PC-9 (cell line): Measurements from ENCODE around the gene SREBF2.

Experiments used
- EZH2 ChIP-seq: fragments of 200-600 bp; sonication (generic); IDR thresholded peaks from 2 replicates; pipeline ENCODE4 v1.8.0; 2017; ENCODE audit warnings: antibody characterized with exemption, low read depth
- TF ChIP-seq, protein P1 (sequence below): fragments of 200-600 bp; sonication (generic); conservative IDR thresholded peaks from 2 replicates; pipeline ENCODE4 v1.6.1; 2017; ENCODE audit warnings: mixed run types, antibody characterized with exemption, mild to moderate bottlenecking, moderate library complexity

DNA sequence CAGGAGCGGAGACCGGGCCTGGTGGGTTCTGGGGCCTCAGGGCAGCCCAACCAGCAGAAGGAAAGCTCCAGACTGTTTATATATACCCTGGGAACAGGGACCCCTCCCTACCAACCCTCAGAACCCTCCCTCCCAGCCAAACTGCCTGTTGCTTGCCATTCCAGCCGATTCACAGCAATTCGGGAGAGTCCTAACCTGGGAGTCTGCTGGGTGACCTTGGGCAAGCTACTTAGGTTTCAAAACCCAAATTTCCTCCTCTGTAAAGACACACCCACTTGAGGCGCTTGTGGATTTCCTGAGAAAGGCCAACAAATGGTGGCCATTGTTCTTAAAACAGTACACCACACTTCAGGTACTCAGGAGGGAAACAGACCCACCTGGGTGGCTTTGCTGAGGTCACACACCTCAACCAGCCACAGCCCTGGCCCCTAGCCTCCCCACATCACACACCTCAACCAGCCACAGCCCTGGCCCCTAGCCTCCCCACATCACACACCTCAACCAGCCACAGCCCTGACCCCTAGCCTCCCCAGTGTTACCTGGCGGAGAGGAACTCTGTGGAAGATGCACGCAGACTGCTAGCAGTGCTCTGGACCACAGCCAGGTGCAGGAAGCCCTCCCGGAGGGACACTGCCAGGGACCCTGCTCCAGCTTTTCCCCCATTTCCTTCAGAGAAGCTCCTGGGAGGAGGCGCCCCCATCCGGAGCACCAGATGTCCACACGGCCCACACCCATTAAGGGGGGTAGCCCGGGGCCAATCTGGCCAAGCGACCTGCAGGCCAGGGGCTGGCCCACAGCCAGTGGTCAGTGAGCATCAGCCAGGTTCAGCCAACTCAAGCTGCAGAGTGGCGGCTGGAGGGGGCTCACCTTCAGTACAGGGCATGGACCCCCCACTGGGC, 75.8 kb downstream of the SREBF2 start:
- TF ChIP-seq, protein P1, sequence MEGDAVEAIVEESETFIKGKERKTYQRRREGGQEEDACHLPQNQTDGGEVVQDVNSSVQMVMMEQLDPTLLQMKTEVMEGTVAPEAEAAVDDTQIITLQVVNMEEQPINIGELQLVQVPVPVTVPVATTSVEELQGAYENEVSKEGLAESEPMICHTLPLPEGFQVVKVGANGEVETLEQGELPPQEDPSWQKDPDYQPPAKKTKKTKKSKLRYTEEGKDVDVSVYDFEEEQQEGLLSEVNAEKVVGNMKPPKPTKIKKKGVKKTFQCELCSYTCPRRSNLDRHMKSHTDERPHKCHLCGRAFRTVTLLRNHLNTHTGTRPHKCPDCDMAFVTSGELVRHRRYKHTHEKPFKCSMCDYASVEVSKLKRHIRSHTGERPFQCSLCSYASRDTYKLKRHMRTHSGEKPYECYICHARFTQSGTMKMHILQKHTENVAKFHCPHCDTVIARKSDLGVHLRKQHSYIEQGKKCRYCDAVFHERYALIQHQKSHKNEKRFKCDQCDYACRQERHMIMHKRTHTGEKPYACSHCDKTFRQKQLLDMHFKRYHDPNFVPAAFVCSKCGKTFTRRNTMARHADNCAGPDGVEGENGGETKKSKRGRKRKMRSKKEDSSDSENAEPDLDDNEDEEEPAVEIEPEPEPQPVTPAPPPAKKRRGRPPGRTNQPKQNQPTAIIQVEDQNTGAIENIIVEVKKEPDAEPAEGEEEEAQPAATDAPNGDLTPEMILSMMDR, result no peak
- no peak for TF ChIP-seq EZH2
